GF-D8 (cell line): ENCODE data around the gene DNAJA3.
"Not testable (repeated sequence)": the region's sequence is repeated elsewhere in the genome, so short reads cannot be mapped to it uniquely, and the experiment has no call there.

Experiments used
- DNase-seq: peaks from one replicate; lab custom pipeline; 2025; lab: John Stamatoyannopoulos, UW

Gene DNAJA3

GRCh38 chr16:4387781-4388180 is 37.9 kb upstream of the DNAJA3 start:
- no peak for DNase-seq

GRCh38 chr16:4388271-4389021 is 37.2 kb upstream of the DNAJA3 start:
- no peak for DNase-seq

- no peak for DNase-seq
Measured at GRCh38 chr16:4389051-4389955, 36.4 kb upstream of the DNAJA3 start.

DNA sequence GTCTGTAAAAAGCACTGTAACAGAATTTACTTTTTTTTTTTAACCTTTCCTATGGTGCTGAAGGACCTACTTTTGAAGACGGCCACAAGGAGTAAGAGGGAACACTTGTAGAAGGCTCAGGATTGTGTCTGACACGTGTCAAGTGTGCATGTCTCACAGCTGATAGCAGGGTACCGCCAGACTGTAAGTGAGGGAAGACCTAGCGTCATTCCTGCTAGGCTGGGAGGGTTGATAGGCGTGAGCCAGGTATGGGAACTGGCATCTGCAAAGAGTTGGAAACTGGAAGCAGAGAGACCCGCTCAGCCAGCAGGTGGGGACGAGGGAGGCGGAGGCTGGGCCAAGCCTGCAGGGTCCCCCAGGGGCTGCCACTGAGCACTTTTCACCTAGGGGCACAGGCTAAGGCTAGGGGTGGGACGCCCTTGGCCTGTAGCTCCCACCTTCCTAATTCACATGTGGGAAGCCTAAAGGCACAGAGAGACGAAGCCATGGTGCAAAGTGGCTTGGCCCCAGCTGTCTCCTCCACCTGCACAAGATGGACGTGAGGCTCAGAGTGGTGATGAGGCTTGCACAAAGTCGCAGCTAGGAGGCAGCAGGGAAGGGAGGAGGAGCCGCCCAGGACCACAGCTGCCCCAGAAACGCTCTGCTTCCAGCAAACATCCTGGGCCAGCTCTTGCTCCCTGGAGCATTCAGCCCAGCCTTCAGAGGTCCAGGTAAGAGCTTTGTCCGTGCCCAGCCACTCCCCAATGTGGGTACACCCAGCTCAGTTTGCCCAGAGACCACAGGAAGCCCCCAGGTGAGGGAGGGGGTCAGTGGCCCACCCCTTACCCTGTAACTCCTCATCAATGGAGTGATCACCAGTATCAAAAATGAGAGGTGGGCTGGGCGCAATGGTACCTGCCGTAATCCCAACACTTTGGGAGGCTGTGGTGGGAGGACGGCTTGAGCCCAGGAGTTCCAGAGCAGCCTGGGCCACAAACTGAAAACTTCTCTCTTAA is 35.1 kb upstream of the DNAJA3 start:
- DNase-seq: no peak

- no peak for DNase-seq
Measured at GRCh38 chr16:4391631-4392381, 33.9 kb upstream of the DNAJA3 start.

DNA sequence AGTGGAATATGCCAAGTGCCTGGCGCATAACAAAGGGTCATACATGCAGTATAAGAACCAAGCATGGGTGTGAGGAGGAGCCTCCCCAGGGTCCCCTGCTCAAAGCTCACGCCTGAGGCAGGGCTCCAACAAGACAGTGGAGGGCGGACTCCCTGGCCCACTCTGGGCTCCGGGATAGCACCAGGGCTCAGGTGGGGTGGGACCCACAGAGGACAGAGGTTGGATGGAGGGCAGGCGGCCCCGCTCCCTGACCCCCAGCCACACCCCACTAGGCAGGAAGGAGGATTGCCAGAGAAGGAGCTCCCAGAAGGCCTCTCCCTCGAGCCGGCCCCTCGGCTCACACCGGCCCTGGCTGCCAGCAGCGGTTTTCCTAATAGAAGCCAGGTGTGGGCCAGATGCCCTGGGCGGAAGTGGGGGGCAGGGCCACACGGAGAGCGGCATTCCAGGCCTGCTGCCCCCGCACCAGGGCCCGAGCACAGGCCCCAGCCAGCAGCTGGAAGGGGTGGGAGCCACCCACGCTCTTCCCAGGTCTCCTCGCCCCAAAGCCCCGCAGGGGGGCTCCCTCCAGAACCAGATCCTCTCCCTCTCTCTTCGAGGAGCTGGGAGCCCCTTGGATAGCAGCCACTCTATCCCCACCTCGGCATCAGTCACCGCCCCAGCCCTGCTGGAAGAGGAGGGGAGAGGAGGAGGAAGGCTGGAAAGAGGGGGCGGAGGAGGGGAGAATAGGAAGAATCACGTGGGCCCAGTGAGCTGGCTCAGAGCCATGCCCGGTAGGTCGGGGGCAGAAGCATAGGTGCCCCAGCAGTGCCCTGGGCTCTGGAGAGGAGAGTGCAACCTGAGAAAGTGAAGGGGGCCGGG is 33.1 kb upstream of the DNAJA3 start:
- no peak for DNase-seq

DNA sequence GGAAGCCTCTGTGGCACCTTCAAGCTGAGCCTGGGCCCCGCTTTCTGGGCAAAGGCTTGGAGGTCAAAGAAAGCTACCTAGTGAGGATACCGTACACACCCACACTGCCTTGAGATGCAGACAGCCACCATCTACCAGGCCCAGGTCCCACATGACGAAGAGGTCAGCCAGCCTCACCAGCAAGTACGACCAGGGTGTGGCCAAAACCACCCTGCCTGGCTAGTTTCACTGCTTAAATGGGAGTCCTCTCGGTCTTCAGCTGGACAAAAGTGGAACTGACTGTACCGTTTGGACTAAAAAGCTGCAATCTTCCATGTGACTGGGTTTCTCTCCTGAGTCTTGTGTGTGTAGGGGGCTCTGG is 32.4 kb upstream of the DNAJA3 start:
- no peak for DNase-seq

GRCh38 chr16:4393850-4394249 is 31.8 kb upstream of the DNAJA3 start:
- DNase-seq: not testable (repeated sequence)

- no peak for DNase-seq
Measured at GRCh38 chr16:4395055-4395726, 30.5 kb upstream of the DNAJA3 start.

- DNase-seq: no peak
Measured at GRCh38 chr16:4399001-4399730, 26.5 kb upstream of the DNAJA3 start.

DNA sequence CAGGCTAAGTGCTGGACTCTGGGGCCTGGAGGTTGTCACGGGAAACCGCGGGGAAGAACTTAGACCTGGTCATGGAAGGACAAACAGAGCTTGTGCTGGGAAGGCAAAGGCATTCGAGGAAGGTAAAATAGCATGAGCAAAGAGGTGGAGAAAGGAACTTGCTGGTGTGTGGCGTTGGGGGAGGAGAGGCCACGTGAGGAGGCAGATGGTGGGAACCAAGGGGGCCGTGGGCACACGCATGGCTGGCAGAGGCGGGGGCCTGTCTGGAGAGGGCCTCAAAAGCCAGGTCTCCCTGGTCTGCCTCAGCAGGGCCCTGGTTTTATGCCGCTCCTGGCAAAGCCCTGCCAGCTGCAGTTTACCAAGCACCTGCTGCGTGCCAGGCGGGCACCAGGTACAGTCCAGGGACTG is 24.6 kb upstream of the DNAJA3 start:
- DNase-seq: no peak

GRCh38 chr16:4401510-4401909 is 24.2 kb upstream of the DNAJA3 start:
- DNase-seq: no peak

- DNase-seq: no peak
Measured at GRCh38 chr16:4402439-4403132, 23.1 kb upstream of the DNAJA3 start.

DNA sequence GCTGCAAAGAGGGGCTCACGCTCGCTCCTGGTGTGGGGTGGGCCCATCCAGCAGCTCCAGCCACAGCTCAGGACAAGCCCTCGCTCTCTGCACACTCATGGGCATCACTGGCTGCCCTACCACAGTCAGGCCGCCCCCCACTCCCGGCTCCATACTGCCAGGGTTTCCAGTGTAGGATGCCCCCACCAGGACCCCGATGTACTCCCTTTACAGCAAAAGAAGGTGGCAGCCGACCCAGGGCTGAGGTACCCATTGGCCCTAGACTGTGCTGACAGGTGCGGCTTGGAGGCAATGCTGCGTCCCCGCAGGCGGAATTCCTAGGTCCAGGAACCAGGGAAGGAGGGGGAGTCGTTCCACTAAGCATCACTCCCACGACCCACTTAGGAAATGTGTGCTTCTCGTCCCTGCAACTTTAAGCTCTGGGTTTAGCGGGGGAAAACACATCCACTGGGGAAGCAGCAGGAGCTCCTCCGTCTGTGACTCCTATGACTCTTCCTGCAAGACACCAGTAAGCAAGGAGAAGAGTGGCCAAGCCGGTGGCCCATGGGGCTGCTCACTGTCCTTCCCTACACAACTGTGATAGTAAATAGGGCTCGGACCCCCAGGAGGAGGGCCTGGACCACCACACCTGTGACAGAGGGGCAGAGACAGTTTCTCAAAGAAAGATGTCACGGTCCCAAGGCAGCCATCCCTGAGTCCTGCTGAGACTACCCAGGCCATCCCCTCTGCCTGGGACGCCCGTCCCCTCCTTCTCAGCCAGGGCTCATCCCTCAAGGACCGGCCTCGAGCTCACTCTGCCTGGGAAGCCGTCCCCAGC is 22.3 kb upstream of the DNAJA3 start:
- DNase-seq: no peak

GRCh38 chr16:4404247-4404966 is 21.3 kb upstream of the DNAJA3 start:
- no peak for DNase-seq

- DNase-seq: no peak
Measured at GRCh38 chr16:4404967-4405696, 20.5 kb upstream of the DNAJA3 start.
